Peyer's patch (tissue), 4 donors: ENCODE results near the gene IFIH1.

Experiments used
- POLR2A ChIP-seq, 2 donors: fragments of 450-650 bp; IDR thresholded peaks; one replicate each; pipeline ENCODE4 v1.5.1; 2017; ENCODE audit warnings: antibody characterized with exemption in 2 of 2, mild to moderate bottlenecking in 2 of 2, moderate library complexity in 2 of 2
- TF ChIP-seq, protein P1 (sequence below), 6 experiments: fragments of 450-650 bp in 4 of 6; fragments of 200-600 bp in 2 of 6; sonication (generic) in 1 of 6; IDR thresholded peaks; one replicate each; pipeline ENCODE4 v1.5.1; 2017 to 2019; ENCODE audit warnings: antibody characterized with exemption in 6 of 6, mild to moderate bottlenecking in 3 of 6, moderate library complexity in 1 of 6

- TF ChIP-seq, protein P1, sequence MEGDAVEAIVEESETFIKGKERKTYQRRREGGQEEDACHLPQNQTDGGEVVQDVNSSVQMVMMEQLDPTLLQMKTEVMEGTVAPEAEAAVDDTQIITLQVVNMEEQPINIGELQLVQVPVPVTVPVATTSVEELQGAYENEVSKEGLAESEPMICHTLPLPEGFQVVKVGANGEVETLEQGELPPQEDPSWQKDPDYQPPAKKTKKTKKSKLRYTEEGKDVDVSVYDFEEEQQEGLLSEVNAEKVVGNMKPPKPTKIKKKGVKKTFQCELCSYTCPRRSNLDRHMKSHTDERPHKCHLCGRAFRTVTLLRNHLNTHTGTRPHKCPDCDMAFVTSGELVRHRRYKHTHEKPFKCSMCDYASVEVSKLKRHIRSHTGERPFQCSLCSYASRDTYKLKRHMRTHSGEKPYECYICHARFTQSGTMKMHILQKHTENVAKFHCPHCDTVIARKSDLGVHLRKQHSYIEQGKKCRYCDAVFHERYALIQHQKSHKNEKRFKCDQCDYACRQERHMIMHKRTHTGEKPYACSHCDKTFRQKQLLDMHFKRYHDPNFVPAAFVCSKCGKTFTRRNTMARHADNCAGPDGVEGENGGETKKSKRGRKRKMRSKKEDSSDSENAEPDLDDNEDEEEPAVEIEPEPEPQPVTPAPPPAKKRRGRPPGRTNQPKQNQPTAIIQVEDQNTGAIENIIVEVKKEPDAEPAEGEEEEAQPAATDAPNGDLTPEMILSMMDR (IDR thresholded peaks at IDR 0.05), result no peak
- TF ChIP-seq POLR2A (IDR thresholded peaks at IDR 0.05), result no peak
These were observed 65.0 kb downstream of the IFIH1 start for GRCh38 chr2:162253435-162253834.
